SK-MEL-5 (cell line): ENCODE results near the gene ARHGAP24. TPM values are rescaled to one million over a fixed set of nuclear protein-coding genes. Genes with fewer than 3 reads are reported as not detected.

Experiments used
- DNase-seq: peaks from one replicate; pipeline ENCODE4 v3.0.0-alpha.2; 2016; ENCODE audit warnings: low read depth, low spot score
- in situ Hi-C: cut with HindIII; loops from 2 replicates; pipeline ENCODE4 v1.10.0; 2016; ENCODE audit warnings: low sequenced_read_pairs, high pct_unique_total_duplicates, low pct_unique_long_range_greater_than_20kb
- total RNA-seq: library from RNA; depleted of rRNA; stranded (reverse); fragments of >200 nt; shearing (Covaris generic); gene quantifications from 2 replicates; pipeline ENCODE4 v1.2.3, GENCODE V29; 2014

ARHGAP24 gene
- total RNA-seq, 1 experiment from 2014 or later: 10.1 TPM

DNA sequence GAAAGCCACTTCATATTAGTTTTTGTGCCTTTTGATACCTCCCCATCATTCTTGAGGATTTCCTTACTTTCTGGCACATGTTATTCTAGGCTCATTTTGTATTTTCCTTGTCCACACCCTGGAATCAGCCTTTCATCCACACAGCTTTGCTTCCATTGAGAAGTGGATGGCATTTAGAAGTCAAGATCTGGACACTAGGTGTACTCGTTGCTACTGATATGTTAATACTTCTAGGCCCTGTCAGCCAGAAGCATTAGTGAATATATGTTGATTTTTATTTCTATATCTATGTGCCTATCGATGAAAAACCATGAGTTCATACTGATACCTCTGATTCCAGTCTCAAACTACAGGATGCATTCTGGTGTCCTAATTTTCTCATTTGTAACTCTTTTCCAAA lies 73.2 kb downstream of the ARHGAP24 start:
- in situ Hi-C loops: no loop called here
- DNase-seq: peak; percentile 42

DNA sequence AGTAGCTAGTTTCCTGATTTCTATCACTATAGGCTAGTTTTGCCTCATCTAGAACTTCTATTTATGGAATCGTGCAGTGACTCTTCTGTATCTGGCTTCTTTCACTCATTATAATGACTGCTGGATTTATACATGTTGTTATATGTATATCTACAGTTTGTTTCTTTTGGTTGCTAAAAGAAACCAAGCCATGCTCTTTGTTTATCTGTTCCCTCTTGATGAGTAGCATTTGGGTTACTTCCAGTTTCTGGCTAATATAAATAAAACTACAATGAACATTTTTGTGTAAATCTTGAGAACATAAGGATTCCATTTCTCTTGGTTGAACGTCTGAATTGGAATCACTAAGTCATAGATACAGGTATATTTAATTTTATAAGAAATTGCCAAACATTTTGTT lies 73.9 kb downstream of the ARHGAP24 start:
- DNase-seq: no peak
- in situ Hi-C loops: no loop called here

DNA sequence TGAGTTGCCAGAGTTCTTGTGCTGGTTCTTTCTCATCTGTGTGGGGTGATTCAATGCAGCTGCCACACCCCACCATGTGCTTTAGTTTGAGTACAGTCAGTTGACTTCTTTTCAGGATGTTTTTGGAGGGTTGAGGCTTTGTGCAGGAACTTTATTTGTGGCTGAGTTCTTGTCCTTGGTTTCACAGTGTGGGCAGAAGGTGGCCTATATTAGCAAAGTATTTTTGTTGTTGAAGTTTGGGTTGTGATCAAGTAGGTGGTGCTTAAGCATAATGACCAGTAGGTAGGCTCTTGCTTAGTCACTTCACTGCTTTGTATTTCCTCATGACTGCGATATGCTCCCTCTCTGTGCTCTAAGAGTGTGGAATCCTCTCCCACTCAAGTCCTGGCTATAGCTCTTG lies 80.3 kb downstream of the ARHGAP24 start:
- no peak for DNase-seq
- in situ Hi-C loops: no loop called here

DNA sequence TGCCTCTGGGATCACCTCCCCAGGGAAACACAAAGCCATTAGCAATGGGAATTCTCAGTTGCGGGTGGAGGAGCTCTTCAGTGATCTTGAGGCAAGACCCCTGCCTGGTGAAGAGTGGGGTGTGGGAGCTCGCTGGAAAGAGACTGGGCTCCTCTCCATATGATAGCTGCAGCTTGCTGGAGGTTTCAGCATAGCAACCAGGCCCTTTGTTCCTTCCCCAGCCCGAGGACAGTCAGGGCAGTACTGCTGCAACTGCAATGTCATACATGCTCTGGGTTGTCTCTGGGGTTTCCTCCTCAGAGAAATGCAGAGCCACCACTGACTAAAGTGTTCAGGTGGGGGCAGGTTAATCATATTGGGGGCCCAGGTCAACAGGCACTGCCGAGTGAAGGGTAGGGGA lies 81.3 kb downstream of the ARHGAP24 start:
- in situ Hi-C loops: no loop called here
- no peak for DNase-seq

DNA sequence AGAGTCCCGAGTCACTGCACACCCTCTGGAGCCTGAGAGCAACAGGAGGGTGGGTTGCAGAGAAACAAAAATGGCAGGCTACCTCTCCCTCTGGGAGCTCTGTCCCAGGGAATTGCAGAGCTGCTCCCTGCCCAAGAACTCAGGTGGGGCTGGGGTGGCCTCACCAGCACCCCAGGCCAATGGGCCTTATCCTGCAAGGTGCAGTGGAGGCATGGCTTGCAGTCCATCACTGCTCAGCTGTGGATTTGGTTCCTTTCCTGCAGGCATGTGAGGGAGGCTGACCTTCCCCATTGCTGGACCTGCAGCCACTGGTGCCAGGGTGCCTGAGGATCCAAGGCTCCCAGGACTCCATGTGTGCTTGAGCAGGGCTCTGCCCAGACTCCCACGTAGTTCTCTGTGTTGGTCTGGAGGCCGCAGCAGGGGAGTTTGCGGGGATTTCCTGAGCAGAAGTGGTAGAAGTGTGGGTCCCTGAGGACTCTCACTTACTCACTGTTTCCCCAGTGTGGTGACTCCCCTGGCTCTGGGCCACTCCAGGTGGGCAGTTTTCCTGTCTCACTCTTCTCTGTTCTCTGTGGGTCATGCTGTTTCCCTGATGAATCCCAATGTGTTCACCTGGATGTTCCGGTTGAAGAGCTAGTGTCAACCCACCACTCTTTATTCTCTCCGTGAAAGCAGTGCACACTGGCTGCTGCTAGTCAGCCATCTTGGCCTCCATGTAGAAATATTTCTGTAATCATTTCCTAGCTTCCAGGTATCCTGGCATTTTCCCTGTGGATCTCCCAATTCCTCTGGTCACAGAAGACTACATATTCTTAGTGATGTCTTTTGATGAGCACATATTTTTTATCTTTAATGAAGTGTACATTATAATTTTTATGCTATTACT lies 82.3 kb downstream of the ARHGAP24 start:
- no peak for DNase-seq
- in situ Hi-C loops: no loop called here

DNA sequence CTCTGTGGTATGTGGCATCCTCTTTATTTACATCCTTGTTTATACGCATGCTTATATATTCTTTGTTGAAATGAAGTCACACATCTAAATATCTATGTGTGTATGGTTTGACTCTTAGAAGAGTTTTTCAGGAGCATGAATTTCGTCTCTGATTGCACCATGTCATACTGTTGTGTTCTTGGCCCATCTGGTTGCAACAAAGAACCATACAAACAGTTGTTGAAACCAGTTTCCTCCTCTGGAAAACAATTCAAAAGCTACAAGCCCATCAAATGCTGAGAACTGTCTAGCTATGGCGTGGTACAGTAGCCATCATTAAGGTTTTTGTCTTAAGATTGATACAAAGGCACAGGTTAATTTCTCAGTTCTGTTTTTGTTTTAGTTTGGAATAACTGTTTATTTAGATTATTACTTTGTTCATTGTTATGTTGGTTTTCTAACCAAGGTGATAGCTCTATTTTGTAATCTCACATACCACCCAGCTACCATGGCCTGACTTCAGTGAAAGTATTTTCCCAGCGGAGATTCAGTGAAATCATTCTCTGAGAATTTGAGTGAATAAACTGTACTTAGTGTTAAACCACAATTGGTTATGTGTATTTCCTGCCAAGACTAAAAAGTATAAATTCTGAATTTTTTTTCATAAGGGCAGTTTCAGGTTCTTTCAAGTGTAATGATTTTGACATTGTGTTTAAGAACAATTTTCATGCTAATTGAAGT lies 91.0 kb downstream of the ARHGAP24 start:
- in situ Hi-C loops: no loop called here
- DNase-seq: no peak

DNA sequence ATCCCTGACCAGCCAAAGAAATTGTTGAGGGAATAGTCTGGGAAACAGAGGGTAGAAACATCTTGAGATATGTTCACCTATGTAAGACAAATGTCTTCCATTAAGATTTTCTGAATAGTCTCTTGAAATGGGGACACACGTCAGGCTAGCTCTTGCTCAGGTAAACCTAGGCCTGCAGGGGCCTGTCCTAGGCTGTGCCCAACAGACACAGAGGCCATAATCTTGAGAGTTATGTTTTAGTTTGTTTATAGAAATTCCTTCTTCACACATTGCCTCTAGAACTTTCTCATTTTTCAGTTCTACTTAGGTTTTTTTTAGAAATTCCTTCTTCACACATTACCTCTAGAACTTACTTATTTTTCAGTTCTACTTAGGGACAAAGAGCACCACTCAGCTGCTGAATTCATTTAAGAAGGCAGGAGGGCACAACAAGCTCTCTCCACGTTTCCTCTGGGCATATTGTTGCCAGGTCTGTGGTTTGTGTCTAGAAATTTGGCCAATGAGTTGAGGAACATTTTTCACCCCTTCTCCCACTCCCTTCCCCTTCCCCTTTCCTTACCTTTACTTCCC lies 94.9 kb downstream of the ARHGAP24 start:
- in situ Hi-C loops: no loop called here
- no peak for DNase-seq

DNA sequence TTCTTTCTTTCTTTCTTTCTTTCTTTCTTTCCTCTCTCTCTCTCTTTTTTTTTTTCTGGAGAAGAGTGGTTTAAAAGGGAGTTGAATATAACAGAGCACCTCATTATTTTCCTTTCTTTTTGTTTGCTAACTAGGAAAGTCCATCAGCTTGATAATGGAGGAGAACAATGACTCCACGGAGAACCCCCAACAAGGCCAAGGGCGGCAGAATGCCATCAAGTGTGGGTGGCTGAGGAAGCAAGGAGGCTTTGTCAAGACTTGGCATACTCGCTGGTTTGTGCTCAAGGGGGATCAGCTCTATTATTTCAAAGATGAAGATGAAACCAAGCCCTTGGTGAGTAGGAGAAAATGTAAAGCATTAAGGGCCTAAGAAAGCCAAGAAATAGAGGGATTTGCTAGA lies 95.4 kb downstream of the ARHGAP24 start:
- in situ Hi-C loops: no loop called here
- no peak for DNase-seq

DNA sequence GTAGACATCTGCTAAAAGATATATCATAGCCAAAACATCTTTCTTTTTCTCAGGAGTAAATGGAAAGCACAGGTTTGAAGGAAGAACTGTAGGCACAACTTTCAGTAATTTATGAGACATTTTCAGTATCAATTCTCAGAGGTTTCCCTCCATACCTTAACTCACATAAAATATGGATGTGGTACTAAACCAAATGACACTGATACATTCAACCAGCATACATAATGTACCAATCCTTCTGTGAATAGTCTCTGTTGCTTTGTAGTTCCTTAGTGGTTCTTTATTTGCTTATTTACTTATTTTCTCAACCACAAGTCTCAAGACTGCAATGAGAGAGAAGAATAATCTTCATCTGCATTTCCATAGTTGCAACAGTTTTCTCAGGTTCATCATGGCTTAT lies 96.1 kb downstream of the ARHGAP24 start:
- no peak for DNase-seq
- in situ Hi-C loops: no loop called here

DNA sequence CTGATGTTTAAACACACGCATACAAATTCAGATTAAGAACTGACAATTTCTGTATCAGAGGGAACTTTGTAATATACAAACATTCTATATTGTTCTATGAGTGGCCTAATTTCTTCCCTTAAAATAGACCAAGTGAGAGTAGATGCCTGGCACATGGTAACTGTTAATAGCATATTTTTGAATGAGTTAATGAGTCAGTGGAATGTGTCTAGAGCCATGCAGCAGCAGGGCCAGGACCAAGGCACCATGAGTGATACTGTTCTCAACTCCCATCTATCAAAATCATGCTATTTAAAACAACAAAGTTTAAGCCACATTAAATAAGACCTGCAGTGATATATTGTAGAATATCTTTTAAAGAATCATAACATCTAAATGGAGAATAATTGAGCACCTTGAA lies 98.3 kb downstream of the ARHGAP24 start:
- in situ Hi-C loops: no loop called here
- DNase-seq: no peak

DNA sequence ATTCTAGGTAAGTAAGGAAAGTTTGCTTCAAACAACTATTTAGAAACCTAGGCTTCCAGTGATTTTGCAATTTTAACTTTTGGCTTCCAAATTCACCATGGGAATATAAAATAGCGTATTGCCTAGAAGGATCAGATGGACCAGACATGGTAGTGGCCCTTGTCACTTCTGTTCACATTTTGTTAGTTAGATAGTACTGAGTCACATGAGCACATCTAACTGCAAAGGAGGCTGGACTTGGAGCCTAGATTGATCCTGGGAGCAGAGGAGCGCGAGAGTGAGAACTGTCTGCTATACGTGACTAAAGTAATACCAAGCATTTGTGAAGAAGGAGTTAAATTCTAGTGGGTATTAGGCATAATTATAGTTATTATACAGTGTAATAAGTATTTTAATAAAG lies 102.4 kb downstream of the ARHGAP24 start:
- DNase-seq: no peak
- in situ Hi-C loops: no loop called here

DNA sequence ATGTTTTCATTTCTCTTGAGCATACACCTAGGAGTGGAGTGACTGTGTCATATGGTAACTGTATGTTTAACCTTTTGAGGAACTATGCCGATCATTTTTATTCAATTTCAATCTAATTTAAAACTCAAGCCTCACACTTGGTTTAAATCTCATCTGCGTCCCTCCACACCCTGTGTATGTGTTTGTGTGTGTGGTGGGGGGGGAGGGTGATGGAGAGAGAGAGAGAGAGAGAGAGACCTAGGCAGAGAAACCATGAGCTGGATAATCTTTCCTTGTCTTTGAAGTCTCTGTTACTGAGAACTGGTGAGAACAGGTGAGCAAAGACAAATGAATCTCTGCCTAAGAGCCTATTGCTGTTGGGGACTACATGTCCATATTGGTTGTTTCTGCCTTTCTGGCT lies 105.0 kb downstream of the ARHGAP24 start:
- in situ Hi-C loops: no loop called here
- no peak for DNase-seq

DNA sequence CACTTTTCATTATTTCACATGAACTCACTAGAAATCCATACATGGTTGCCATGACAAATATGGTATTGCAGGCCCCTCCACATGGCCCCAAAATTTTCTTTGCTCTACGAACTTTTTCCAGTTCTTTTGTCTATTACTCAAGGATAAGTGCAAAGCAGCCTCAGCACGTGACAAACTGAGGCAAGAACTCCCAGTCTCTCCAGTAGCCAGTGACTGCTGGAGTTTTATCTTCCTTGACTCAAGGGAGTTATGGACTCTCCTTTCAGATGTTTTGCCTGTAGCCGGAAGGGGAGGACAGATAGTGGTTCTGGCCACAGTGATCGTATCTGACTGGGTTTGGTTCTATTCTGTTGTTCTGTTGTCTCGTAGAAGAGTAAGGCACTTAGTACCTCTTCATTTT lies 105.5 kb downstream of the ARHGAP24 start:
- no peak for DNase-seq
- in situ Hi-C loops: no loop called here

DNA sequence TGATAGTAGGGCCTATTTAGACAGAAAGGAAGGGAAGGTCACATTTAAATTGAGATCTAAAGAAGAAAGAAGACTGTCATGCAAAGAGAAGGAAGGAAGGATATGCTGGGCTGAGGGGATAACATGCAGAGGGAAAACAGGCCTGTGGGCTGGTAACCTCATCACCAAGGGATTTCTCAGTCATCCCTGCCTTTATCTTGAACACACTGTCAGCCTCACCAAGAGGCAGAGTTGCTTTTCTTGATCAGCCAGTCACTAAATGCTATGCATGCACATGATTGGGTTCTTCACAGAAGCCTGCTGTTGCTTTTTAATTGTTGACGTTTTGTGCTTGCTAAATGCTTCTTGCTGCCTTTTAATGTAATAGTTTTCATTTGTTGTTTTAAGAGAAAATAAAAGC lies 113.0 kb downstream of the ARHGAP24 start:
- in situ Hi-C loops: no loop called here
- DNase-seq: no peak

DNA sequence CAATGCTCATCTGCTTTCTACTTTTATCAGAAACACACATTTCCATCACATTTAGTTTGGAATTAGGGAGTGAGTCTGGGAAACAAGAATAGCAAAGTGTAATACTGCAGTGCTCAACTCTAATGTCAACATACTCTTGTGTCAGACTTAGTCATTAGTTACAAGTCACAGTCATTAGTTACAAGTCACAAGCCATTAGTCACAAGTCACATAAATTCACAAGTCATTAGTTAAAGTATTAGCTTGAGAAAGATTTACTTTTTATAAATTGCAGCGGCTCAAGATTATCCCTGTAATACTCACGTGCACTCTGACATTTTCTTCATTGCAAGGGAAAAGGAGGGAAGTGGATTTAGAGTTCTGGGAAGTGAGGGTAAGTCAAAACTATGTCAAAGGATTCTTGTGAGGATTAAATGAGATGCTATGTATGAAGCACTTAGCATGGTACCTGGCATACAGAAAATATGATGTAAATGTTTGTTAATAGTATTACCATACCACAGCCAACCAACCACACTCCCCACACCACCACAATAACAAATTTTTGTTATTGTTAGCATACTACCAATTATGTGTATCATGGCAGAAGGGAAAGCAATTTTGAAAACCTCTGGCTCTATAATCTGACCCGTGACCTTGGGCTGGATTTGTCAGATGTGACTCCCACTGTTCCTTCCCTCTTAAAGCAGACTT lies 116.6 kb downstream of the ARHGAP24 start:
- in situ Hi-C loops: no loop called here

DNA sequence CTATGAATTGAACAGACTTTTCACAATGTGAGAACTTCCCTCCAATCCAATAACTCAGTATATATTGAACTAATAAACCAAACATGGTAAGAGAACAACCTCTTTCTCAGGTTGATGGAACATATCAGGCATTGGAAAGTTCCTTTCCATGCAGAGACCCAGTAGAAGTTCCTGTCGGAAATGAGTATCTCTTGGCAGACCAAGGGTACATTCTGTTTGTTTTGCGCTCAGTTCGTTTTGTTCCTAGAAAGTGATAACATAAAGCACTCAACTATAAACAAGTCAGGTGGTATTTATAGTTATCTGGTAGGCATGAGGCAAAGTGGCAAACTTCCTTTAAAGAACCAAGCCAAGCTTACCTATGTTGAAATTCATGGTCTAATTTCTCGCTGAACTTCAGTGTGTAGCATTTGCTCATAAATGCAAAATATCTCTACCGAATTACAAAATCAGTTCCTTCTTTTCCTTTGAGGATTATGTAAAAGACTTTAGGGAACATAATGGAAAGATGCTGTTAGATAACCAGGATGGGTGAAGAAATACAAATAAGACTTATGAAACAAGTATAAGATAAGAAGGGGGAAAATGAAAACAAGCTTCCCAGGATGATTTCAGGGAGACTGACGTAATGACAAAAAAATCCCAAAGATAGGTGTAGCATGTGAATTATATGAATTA lies 120.3 kb downstream of the ARHGAP24 start:
- in situ Hi-C loops: no loop called here
- DNase-seq: no peak

More for the DNA sequence above, 116.6 kb downstream of the ARHGAP24 start:
- no peak for DNase-seq

DNA sequence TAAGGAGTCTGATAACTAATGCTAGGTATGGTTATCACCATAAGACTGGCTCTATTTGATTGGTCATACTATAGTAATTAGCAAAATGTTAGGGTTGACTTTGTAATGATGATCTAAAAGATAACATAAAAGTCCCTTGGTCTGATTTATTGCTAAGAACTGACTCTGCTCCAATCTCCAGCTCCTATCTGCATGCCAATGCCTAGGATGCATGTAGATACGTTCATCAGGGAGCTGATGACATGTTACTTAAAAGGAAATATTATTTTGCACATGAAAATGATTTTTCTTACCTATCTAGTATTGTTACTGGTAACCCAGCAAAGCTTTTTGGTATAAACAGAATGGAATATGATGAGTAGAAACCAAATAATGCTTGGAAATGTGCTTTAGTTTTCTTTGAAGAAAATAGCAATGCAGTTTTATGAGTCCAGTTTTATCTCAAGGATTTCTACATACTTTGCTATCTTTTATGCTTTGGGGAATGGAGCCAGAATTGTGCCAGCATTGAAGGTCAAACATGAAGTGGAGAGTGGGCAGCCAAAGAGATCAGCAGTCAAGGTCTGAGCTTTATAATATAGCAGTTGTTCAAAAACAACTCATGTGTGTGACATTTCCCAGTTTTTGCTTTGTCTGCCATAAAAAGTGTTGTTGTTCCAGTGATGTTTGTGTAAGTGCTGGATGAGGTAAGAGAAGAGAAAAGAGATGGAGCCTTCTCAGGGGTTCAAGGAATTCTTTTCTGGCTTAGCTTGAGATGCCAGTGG lies 121.0 kb downstream of the ARHGAP24 start:
- DNase-seq: peak; percentile 22
- in situ Hi-C loops: no loop called here
